H1 (cell line): ENCODE measurements around the gene ACE. TPM values are rescaled to one million over a fixed set of nuclear protein-coding genes. Genes with fewer than 3 reads are reported as not detected.

Source experiments
- BACH1 ChIP-seq: IDR thresholded peaks from 2 replicates; pipeline ENCODE4 v1.6.1; 2012; ENCODE audit warnings: low read length, improper control_type of control experiment
- CHD2 ChIP-seq: IDR thresholded peaks from 2 replicates; pipeline ENCODE4 v1.6.1; 2012; ENCODE audit warnings: low read length, improper control_type of control experiment
- EP300 ChIP-seq, 2 experiments: IDR thresholded peaks; 1 replicate in 1 of 2; 2 replicates in 1 of 2; pipeline ENCODE4 v1.6.1; 2011 to 2012; ENCODE audit warnings: low read depth in 2 of 2, low read length in 2 of 2, mild to moderate bottlenecking in 2 of 2, borderline replicate concordance in 1 of 2, inconsistent platforms in 1 of 2, moderate library complexity in 1 of 2
- HDAC6 ChIP-seq: IDR thresholded peaks from one replicate; pipeline ENCODE4 v1.7.1; 2012; ENCODE audit warnings: low read depth, mild to moderate bottlenecking, inconsistent platforms, low read length, moderate library complexity
- NANOG ChIP-seq: IDR thresholded peaks from 2 replicates; pipeline ENCODE4 v1.6.1; 2011; ENCODE audit warnings: low read length, low read depth, mild to moderate bottlenecking, inconsistent platforms; ENCODE audit not compliant: insufficient read depth, poor library complexity, severe bottlenecking
- RAD21 ChIP-seq, 2 experiments: IDR thresholded peaks in 1 of 2; conservative IDR thresholded peaks in 1 of 2; 2 replicates each; pipeline ENCODE4 v1.6.1; 2011; ENCODE audit warnings: low read depth in 2 of 2, low read length in 2 of 2, improper control_type of control experiment in 1 of 2, inconsistent platforms in 1 of 2, mild to moderate bottlenecking in 1 of 2, moderate library complexity in 1 of 2
- RXRA ChIP-seq: IDR thresholded peaks from 2 replicates; pipeline ENCODE4 v1.6.1; 2011; ENCODE audit warnings: low read depth, mild to moderate bottlenecking, low read length, moderate library complexity; ENCODE audit not compliant: insufficient read depth
- YY1 ChIP-seq: IDR thresholded peaks from 2 replicates; pipeline ENCODE4 v1.6.1; 2011; ENCODE audit warnings: low read depth, mild to moderate bottlenecking, low read length
- polyA plus RNA-seq, 7 experiments: library from polyadenylated mRNA; depleted of rRNA in 3 of 7; stranded (reverse) in 5 of 7; unstranded in 2 of 7; fragments of >200 nt in 5 of 7; fragments of 200-250 nt in 2 of 7; gene quantifications; 1 replicate in 5 of 7; 2 replicates in 1 of 7; 4 replicates in 1 of 7; pipeline versions ENCODE4 v1.2.1 to v1.2.3, GENCODE V29; 2011 to 2013; ENCODE audit warnings: missing spikeins in 2 of 7, mixed read lengths in 2 of 7
- total RNA-seq: library from RNA; stranded (reverse); fragmentation: NEBNext Ultra II Directional; extraction: Animal tissue kit (Norgen Biotek cat#: 25700); gene quantifications from 2 replicates; pipeline ENCODE4 v1.2.1, GENCODE V29; 2021

Gene ACE
- total and polyA plus RNA-seq, 2 of the 8 experiments (the other 6 are each of a cell fraction or from before 2014, with no cell fraction given) = 2.5 to 5.5 TPM

DNA sequence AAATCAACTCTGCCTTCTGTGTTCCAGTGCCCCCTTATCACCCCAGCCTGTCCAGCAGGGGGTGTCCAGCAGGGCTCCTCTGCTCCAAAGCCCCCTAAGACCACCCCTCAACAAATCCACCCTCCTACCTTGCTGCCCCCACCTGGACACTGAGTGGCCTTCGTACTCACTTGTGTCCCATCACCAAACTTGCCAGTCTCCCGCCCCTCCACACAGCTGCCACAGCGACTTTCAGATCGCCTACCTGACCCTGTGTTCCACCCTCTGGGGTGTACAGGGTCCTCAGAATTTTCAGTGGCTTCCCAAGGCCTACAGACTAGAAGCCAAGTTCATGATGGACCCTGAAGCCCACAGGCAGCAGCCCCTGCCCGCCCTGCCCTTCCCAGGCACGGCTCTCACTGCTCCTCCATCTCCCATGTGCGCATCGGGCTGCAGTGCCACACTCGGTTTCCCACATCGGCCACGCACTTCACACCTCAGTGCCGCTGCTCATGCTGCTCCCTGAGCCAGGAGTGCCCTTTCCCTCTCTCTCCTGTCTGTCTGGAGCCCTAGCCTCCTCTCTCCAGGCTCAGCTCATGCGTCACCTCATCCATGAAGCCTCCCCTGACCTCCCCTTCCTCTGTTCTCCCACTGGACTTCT is 58.1 kb downstream of the ACE start (continued):
- TF ChIP-seq HDAC6 (no peak), RAD21 (IDR thresholded peaks at IDR 0.05 in 1 of 2, conservative IDR thresholded peaks at IDR 0.05 in 1 of 2; ENCODE audit: low read depth in 2 of 2, low read length in 2 of 2) (no peak), NANOG (no peak), EP300 (IDR thresholded peaks at IDR 0.05; ENCODE audit: borderline replicate concordance in 1 of 2, low read depth in 2 of 2, low read length in 2 of 2) (no peak), YY1 (no peak), RXRA (no peak), CHD2 (no peak), BACH1 (no peak)
